Measurements from ENCODE around the gene COL7A1. TPM values are rescaled to one million over a fixed set of nuclear protein-coding genes. Genes with fewer than 3 reads are reported as not detected.

The COL7A1 gene
- total and polyA plus RNA-seq, 2 of the 13 experiments (the other 11 are each of a cell fraction or from before 2014, with no cell fraction given): 2.7 to 11.7 TPM

DNA sequence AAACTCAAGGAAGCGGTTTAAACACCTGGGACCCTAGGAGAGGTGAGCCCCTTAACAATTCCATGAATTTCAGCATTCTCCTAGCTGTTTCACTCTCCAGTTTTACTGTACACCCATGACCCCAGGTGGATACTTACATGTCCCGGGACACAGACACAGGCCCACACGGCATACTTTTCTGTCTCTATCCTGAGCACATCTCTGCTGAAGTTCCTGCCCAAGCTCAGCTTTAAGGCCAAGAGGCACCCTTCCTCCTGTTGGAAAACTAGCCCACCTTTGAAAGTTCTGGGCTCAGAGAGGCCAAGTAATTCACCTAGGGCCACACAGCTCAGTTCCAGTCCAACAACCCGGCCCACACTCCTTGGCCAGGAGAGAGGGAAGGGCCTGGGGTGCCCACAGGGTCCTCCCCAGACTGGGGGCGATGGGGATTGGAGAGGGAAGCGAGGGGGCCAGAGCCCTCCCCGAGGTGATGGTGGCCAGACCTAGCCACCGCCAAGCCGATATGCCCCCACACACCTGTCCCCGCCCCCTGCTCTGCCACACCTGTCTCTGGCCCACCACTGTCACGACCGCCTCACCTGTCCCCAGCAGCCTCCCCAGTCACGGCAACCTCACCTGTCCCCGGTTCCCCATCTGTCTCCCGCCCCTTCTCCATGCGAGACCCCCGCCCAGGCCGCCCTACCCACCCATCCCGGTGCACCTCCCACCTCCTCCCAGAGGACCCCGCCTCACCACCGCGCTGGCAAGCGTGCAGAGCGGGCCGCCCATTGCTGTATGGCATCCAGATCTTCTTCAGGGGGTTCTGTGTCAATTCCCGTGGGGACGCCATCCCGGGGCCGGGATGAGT is 39.0 kb downstream of the COL7A1 start (continued):
- TF ChIP-seq AHDC1 (CRISPR knock-in tag; IDR thresholded peaks at IDR 0.05; ENCODE audit: borderline replicate concordance) (0 out of 2 replicates have a peak, but pooled peaks have one; percentile 43), HNF4A (CRISPR knock-in tag; IDR thresholded peaks at IDR 0.05) (no peak), ZNF317 (CRISPR knock-in tag; IDR thresholded peaks at IDR 0.05) (0 out of 2 replicates have a peak, but pooled peaks have one; percentile 18), TRIM24 (CRISPR knock-in tag; IDR thresholded peaks at IDR 0.05) (no peak), ISX (CRISPR knock-in tag; conservative IDR thresholded peaks at IDR 0.05) (no peak), ZNF556 (CRISPR knock-in tag; IDR thresholded peaks at IDR 0.05; ENCODE audit: borderline replicate concordance) (no peak), WIZ (CRISPR knock-in tag; IDR thresholded peaks at IDR 0.05) (no peak), MTA1 (CRISPR knock-in tag; IDR thresholded peaks at IDR 0.05; ENCODE audit: borderline replicate concordance) (no peak), ARID2 (CRISPR knock-in tag; IDR thresholded peaks at IDR 0.05; ENCODE audit: borderline replicate concordance) (no peak), DPF2 (CRISPR knock-in tag; IDR thresholded peaks at IDR 0.05; ENCODE audit: borderline replicate concordance, low read depth) (no peak), XBP1 (CRISPR knock-in tag; IDR thresholded peaks at IDR 0.05) (no peak), ZHX1 (CRISPR knock-in tag; IDR thresholded peaks at IDR 0.05; ENCODE audit: low read depth) (no peak), ZNF580 (CRISPR knock-in tag; IDR thresholded peaks at IDR 0.05; ENCODE audit: borderline replicate concordance, low read depth) (0 out of 2 replicates have a peak, but pooled peaks have one; percentile 29), ZNF510 (CRISPR knock-in tag; IDR thresholded peaks at IDR 0.05; ENCODE audit: low read depth) (no peak), ZNF724P (CRISPR knock-in tag; IDR thresholded peaks at IDR 0.05; ENCODE audit: borderline replicate concordance) (no peak), ZNF12 (CRISPR knock-in tag; IDR thresholded peaks at IDR 0.05) (no peak), ZSCAN12 (CRISPR knock-in tag; IDR thresholded peaks at IDR 0.05) (no peak)
- TF ChIP-seq, protein P1, sequence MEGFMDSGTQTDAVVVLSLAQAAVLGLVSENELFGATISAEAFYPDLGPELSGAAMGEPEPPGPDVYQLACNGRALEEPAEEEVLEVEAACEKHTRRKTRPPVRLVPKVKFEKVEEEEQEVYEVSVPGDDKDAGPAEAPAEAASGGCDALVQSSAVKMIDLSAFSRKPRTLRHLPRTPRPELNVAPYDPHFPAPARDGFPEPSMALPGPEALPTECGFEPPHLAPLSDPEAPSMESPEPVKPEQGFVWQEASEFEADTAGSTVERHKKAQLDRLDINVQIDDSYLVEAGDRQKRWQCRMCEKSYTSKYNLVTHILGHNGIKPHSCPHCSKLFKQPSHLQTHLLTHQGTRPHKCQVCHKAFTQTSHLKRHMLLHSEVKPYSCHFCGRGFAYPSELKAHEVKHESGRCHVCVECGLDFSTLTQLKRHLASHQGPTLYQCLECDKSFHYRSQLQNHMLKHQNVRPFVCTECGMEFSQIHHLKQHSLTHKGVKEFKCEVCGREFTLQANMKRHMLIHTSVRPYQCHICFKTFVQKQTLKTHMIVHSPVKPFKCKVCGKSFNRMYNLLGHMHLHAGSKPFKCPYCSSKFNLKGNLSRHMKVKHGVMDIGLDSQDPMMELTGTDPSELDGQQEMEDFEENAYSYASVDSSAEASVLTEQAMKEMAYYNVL (CRISPR knock-in tag; IDR thresholded peaks at IDR 0.05; ENCODE audit: borderline replicate concordance): peak; percentile 66; the same call in 1 of the 2 replicates

Measured in HepG2 (cell line).